ENCODE measurements around the gene BACH2.

- TF ChIP-seq POLR2AphosphoS5 (IDR thresholded peaks at IDR 0.05; ENCODE audit: low read depth, low read length) (no peak), REST (IDR thresholded peaks at IDR 0.05; ENCODE audit: insufficient read depth in 1 of 2, low read depth in 2 of 2, low read length in 2 of 2) (no peak), TAF1 (IDR thresholded peaks at IDR 0.05; ENCODE audit: borderline replicate concordance, insufficient read depth, low read length) (no peak)
Measured at GRCh38 chr6:90227673-90228072, 69.0 kb downstream of the BACH2 start.

Measured in PFSK-1 (cell line).